Hematopoietic multipotent progenitor cell treated with erythropoietin and hydrocortisone succinate and interleukin-3 and kit ligand, for 6 days (in vitro differentiated cells): ENCODE data around the gene PPP6R3.

ENCODE experiments used
- DNase-seq: peaks from one replicate; pipeline ENCODE4 v3.0.0-alpha.2; 2015

PPP6R3 gene

DNA sequence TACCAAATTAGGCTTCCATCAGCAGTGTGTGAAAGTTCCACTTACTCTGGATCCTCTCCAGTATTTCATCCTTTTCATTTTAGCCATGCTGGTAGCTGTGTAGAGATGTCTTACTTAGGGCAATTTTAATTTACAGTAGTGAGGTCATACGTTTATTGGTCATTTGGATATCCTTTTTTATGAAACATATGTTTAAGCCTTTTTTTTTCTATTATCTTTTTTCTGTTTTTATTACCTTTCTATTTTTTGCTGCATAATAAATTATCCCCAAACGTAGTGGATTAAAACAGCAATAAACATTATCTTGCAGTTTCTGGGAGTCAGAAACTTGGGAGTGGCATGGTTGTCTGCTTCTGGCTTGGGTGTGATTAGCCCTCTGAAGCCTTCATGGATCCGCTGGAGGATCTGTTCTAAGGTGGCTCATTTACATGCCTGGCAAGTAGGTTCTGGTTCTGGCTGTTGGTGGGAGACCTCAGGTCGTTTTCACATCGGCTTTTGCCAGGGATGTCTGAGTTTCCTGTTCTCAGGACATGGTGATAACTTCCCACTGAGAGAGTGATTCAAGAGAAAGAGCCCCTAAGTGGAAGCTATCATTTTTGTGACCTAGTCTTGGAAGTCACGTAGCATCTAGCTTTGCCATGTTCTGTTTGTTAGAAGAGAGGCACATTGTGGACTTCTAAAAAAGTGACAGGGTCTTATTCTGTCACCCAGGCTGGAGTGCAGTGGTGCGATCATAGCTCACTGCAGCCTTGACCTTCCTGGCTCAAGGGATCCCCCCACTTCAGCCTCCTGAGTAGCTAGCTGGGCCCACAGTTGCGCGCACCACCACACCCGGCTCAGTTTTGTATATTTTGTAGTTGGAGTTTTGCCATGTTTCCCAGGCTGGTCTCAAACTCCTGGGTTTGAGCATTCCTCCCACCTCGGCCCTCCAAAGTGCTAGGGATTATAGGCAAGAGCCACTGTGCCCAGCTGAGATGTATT, 38.6 kb downstream of the PPP6R3 start:
- DNase-seq: peak; percentile 80

DNA sequence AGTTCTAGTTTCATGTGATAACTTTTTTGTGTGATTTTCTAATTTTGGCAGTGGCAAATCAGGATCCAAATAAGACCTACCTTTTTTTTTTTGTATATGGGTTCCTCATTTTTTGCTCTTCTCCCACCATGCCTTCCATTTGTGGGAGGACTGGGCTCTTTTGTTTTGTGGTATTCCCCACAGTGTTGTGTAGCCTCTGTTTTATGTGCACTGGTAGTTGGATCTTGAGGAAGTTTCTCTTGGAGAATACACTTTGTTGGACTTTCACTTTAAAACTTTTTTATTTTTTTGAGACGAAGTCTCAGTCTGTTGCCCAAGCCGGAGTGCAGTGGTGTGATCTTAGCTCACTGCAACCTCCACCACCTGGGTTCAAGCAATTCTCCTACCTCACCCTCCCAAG, 39.7 kb downstream of the PPP6R3 start:
- no peak for DNase-seq

DNA sequence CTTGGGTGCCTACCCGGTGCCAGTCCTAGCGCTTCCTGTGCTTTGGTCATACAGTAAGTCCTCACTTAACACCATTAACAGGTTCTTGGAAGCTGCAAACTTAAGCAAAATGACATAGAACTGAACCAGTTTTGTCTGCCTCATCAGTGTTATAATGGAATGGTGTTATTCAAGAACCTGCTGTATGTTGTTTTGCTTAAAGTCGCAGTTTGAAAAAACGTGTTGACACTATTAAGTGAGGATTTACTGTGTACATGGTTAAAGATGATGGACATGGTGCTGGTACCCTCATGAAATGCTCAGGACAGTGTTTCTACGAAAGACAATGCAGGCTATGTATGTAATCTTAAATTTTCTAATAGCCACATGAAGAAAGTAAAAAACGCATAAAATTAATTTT, 41.3 kb downstream of the PPP6R3 start:
- no peak for DNase-seq

DNA sequence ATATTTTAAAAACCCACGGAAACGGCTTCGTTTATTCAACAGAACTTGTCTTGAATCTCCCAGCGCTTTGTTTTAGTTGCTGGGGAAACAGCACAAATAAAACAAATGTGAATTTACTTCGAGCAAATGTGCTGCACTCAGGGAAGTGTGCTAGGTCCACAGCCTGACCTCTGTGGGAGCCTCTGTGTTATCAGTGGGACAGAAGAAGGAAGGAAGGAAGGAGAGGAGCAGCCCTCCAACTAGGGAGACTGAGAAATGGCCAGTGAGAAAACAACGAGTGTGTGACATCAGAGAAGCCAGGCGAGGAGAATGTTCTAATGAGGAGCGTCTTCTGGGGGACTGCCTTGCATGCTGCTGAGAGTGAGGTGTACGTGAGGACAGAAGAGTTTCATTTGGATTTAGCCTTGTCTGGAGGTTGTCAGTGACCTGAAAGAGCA, 42.7 kb downstream of the PPP6R3 start:
- peak; percentile 39 for DNase-seq

DNA sequence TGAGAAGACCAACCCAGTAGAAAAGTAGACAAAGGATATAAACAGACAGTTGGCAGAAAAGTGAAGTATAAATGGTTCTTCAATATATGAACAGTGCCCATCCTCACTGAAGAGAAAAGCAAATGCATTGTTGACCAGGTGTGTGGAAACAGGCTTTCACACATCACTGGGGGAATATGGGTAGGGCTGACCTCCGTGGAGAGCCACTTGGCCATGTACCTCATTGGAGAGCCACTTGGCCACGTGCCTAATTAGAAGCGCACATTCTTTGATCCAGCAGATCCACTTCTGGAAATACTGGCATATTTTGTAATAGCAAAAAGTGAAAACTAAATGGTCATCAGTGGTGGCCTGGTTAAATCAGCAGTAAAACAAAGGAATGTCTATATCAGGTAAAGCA, 43.2 kb downstream of the PPP6R3 start:
- no peak for DNase-seq

DNA sequence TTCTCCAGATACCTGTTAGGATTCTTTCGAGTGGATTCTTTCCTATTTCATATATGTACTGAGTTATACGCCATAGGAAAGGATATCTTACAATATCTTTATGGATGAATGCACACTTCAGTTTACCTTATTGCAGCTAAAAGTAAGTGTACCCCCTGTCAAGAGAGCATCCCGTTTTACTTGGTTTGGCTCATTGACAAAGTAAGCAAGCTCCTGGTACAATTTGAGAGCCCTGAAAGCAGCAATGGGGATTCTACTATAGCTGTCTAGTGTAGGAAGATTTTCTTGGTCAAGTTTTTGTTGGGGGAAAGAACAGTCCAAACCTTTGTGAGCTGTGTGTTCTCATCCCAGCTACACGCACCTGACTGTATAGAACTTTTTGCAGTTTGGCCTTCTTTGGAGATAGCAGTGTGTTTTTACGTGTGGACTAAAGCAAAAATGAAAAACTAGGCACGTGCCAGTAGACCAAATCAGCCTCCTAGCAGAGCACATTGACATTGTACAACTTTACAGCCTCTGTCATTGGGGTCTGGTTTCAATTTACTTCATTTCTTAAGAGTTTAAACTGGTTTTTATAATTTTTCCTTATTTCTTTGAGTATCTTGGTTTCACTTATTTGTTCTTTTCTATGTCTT, 44.0 kb downstream of the PPP6R3 start:
- DNase-seq: no peak

DNA sequence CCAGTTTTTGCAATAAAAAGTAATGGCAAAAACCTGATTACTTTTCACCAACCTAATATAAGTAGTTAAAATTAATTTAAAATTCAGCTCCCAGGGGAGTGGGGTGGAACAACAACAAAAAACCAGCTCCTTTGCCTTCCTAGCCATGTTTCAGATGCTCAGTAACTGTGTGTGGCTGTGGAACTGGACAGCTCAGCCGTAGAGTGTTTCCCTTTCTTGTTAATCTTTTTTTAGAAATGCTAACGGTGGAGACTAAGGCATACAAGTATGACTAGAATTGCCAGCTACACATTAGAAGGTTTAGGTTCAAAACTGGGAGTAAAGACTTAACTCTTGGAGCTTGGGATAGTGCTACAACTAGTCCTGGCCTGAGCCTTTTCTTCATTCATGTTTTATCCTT, 45.0 kb downstream of the PPP6R3 start:
- DNase-seq: no peak

DNA sequence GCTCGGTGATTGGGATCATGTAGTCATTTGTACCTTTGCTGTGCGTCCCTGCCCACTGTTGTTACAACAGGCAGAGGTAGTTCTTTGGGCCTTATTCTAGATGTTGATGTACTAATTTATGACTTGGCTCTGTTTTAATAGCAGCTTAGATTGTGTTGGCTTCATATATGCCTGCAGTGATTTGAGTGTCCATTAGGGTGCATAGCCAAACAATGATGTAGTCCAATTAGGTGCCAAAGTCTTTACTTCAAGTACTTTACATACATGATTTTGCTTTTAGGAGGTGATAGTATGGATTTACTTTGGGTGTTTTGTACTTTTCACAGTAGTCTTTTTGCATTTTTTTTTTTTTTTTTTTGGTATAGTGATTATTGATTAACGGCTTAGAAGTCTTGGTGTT, 46.4 kb downstream of the PPP6R3 start:
- DNase-seq: no peak

DNA sequence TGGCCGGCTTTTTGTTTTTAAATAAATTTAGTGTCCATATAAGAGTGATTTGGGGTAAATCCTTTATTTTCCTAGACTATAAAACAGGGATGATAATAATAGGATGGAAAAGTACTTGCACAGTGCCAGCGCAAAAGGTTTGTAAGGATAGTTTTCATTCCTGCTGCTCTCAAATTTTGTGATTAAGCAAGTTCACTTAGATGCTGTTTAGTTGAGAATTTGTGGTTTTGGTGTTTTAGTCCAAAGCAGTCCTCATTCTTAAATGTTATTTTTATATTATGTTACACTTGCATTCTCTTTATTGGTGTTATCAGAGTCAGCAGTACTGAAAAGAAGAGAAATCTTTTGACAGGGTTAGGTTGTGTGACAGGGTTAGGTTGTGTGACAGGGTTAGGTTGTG, 47.9 kb downstream of the PPP6R3 start:
- no peak for DNase-seq

DNA sequence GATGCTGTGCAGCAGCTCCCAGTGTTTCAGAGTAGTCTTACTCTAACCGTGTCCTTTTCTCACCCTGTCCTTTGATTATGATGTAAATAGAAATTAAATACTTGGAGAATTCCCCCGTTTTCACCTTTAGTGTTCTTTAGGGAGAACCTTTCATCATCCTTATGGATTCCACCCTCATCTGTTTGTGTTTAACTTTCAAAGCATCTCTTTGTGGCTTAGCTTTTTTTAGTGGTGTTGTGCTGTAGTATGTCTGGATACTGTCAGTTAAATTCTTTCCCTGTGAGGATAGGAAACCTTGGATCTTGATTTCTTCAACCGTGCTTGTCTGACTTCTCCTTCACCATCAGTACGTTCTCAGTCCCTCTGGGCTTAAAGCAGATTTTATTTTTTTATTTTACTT, 48.5 kb downstream of the PPP6R3 start:
- no peak for DNase-seq

DNA sequence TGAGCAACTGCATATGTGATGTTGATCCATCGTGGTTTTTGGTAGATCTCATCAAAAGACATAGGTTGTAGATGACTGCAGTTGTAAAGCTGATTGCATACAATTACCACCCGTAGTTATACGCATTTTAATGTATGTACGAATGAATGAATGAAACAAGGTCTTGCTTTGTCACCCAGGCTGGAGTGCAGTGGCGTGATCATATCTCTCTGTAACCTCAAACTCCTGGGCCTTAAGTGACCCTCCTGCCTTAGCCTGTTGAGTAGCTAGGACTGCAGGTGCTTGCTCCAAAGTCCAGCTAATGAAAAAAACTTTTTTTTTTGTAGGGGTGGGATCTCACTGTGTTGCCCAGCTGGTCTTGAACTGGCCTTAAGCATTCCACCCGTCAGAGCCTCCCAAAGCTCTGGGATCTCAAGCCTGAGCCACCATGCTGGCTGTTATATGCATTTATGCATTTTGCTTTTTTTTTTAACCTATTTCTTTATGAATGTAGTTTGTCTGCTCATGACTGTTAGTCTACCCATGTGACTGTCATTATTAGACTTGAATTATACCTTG, 53.5 kb downstream of the PPP6R3 start:
- DNase-seq: peak; percentile 22

DNA sequence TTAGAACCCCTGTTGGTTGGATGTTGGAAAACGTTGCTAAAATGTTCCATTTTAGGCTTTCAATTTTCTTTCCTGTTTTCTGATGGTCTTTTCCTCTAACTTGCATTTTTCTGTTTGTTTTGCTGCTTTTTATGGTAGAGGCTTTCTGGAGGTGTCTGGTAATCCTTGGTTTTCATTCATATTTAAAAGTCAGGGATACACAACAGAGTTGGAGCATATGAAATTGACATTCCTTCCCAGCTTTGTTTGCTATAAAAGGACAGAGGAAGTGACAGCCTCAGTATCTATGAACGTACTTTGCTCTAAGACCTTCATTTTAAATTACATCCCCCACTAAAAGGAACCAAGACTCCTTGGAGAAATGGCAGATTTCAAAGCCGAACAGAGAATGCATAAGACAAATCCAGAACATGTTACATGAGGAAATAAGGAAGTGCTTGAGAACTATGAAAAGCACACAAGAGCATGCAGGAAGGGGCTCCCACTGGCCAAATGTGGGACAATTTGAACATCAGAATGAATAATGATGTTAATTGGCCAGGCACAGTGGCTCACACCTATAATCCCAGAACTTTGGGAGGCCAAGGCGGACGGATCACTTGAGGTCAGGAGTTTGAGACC, 56.7 kb downstream of the PPP6R3 start:
- no peak for DNase-seq

DNA sequence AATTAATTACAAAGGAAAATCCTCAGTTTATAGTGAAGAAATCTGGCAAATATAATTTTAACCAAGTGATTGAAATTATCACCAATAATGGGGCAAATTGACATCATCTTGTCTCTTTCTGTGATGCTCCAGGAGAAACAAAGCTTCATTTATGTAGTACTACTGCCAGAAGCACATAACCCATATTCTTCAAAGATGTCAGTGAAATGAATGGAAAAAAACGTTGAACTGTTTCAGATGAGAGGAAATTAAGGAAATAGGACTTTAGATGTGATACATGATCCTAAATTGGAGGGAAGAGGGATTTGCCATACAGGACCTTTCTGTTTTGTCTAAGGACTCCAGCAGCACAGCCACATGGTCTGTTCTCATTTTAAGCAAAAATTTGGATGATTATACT, 57.6 kb downstream of the PPP6R3 start:
- DNase-seq: no peak

DNA sequence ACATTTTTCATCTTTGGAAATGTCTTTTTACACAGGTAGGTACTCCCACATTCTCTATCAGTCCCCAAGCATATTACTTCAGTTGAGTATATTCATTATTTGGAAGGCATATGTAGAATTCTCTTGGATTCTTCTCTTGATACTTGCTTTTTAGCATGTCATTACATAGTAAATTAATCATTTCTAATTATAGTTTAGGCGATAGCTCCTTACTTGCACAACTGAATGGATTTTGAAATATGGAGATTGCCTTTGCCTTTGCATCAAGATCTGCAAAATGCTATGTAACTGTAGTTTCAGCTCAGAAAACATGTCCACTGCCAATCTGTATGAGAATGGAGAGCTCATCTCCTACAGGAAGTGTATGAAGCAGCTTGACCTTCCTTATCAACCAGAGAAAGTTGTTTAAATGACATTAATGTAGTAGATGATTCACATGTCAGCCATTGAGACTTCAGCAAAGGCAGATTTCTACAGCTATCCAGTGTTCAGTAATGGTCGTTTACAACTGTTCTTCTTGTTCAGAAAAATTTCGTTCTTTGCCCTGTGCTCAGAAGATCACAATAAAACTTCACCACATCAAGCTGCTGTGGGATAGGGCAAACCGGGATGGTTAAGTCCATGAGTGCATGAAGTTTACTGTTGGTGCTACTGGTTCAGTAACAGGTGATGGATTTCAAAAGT, 61.6 kb downstream of the PPP6R3 start:
- DNase-seq: no peak

DNA sequence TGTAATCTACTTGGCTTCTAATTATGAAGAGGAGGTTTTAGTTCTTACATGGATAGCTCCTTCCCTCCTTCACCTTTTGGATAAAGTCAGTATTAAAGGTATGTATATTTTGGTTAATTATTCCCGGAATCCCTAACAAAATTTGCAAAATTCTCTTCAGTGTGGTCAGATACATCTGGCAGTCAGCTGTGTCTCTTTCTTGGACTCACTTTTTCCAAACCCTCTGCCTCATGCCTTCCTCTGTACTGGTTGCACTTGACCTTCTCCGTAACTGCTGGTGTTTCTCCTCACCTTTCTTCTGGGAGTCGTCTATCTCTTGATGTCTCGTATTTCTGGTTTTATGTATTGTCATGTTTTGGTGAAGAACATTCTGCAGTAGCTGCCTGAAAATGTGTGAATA, 62.5 kb downstream of the PPP6R3 start:
- DNase-seq: no peak

DNA sequence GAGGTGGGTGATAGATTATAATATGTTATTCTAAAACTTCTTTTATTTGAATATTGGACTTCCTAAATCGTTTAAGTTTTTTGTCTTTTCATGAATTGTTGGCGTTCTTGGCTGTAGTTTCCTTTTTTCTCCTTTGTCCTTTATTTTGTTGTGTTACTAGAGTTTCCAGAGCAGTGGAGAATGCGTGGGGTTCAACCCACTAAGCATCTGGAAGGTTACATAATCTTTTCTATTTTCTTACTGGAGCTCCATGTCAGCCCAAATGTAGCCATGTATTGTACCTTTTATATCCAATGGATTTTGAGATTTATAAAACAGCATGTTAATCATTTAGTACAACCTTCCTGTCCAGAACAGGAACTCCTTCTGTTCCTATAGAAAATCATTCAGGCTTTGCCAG, 63.2 kb downstream of the PPP6R3 start:
- DNase-seq: no peak

DNA sequence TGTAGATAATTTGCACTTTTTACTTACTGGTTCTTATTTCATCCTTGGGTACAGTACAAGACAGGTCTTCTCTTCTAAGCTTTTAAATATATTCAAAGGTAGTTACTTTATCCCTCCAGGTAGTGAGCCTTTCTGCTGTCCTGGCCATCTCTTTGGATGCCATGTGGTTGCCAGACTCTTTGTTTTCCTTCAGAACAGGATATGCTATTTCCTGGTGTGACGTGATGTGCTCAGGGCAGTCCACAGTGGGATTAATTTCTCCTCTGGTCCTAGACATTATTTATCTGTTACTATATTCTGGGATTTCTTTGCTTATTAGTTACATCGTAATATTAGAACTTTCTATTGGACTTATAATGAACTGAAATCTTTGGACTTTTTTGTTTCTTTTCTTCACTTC, 63.7 kb downstream of the PPP6R3 start:
- no peak for DNase-seq

DNA sequence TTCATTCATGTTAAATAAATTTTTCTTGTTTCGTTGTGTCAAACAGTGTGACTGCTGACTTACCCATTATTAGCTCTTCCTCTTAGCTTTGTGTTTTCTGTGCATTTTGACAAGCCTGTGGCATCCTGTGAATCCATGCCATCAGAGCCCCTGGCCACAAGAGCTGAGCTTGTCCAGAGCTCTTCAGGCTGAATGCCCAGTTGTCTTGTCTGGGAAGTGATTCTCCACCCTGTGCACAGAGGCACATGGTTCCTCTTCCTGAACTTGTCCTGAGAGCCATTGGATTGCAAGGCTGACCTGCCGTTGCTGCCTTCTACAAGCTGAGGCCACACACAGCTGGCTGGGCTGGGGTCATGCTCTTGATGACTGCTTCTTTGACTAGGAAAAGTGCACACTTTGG, 64.1 kb downstream of the PPP6R3 start:
- DNase-seq: no peak

DNA sequence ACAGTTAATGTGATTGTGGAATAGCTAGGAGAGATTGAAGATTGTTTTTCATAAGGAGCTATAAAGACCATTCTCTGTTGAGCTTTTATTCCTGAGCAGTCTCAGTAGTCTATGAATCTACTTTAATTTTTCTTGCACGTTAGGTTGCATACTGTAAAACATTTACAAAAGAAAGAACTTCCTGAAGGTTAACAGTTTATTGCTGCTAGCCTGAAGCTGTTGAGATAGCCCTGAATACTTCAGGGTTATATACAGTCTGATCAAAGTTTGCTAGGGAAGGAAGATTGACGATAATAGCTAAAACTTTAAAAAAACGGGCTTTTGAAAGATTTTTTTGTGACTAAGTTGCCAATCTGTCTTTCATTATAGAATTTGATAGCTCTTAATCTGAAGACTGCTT, 64.8 kb downstream of the PPP6R3 start:
- no peak for DNase-seq

DNA sequence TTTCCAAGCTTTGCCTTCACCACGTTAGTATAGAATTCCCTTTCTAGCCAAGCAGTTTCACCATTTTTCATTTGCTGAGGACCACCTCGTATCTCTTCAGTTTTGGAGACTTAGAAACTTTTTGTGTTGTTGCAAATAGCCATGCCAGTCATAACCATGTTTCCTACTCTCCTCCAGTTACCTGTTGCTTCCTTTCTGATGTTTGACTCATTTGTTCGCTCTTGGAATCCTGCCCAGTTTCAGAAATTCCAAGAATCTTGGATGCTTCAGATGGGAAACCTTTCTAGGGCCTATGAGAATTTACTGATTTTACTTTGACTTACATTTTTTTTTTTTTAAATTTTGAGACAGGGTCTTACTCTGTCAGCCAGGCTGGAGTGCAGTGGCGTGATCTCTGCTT, 65.4 kb downstream of the PPP6R3 start:
- DNase-seq: no peak

DNA sequence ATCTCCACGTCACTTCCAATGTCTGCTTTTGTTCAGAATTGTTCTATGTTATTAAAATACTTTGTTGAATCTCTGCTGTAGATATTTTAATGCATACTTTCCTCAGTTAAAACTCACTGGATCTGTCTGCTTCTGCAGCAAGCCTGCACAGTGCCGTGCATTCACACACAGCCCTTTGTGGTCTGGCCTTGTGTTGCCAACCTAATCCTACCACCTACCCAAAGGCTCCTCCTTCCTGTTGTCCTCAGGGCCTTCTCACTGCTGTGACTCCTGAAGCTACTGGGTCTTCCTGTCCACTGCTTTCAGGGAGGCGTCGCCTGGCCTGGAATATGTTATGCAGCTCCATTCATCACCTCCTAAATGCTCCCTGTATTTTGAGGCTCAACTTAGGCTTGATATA, 67.0 kb downstream of the PPP6R3 start:
- no peak for DNase-seq

DNA sequence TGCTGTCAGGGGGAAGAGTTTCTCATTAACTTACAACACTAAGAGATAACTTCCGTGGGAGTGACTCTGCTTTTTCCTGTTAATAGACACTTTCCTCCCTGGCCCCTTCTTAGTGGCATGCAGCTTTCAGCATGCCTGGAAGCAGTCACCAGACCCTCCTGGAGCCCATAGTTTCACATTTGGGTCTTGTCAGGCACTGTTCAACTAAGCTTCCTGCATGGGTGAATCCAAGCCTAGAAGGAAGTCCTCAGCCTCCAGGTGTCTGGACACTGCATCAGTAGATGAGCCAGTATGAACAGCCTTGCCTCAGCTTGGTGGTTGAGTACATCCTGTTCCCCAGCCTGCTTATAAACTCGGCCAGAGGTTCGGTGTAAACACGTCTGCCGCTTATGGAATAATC, 68.1 kb downstream of the PPP6R3 start:
- DNase-seq: peak; percentile 20

DNA sequence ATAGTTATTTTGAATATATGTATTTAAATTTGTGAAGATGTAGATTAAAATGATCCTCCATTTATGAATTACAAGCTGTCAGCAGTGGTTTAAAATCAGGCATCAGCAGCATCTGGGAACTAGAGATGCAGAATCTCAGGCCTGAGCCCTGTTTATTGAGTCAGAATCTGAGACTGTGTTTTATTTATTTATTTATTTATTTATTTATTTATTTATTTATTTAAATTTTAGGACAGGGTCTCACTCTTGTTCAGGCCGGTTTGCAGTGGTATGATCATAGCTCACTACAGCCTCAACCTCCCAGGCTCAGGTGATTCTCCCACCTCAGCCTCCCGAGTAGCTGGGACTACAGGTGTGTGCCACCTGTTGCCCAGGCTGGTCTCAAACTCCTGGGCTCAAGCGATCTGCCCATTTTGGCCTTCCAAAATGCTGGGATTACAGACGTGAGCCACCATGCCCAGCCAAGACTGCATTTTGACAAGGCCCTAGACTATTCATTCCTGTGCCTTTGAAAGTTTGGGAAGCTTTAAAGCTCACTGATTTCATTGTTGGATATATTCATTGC, 70.7 kb downstream of the PPP6R3 start:
- no peak for DNase-seq
